ENCODE measurements around the gene ST7L.
"Not testable (repeated sequence)": the region's sequence is repeated elsewhere in the genome, so short reads cannot be mapped to it uniquely, and the experiment has no call there.

DNA sequence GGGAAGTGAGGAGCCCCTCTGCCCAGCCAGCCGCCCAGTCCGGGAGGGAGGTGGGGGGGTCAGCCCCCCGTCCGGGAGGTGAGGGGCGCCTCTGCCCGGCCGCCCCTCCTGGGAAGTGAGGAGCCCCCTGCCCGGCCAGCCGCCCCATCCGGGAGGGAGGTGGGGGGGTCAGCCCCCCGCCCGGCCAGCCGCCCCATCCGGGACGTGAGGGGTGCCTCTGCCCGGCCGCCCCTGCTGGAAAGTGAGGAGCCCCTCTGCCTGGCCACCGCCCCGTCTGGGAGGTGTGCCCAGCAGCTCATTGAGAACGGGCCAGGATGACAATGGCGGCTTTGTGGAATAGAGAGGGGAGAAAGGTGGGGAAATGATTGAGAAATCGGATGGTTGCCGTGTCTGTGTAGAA is 21.5 kb upstream of the ST7L start:
- TF ChIP-seq, protein P1, sequence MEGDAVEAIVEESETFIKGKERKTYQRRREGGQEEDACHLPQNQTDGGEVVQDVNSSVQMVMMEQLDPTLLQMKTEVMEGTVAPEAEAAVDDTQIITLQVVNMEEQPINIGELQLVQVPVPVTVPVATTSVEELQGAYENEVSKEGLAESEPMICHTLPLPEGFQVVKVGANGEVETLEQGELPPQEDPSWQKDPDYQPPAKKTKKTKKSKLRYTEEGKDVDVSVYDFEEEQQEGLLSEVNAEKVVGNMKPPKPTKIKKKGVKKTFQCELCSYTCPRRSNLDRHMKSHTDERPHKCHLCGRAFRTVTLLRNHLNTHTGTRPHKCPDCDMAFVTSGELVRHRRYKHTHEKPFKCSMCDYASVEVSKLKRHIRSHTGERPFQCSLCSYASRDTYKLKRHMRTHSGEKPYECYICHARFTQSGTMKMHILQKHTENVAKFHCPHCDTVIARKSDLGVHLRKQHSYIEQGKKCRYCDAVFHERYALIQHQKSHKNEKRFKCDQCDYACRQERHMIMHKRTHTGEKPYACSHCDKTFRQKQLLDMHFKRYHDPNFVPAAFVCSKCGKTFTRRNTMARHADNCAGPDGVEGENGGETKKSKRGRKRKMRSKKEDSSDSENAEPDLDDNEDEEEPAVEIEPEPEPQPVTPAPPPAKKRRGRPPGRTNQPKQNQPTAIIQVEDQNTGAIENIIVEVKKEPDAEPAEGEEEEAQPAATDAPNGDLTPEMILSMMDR (optimal IDR thresholded peaks at IDR 0.05 in 1 of 3, IDR thresholded peaks at IDR 0.05 in 1 of 3, conservative IDR thresholded peaks at IDR 0.05 in 1 of 3; ENCODE audit: extremely low read depth in 1 of 3, insufficient read depth in 2 of 3, low read length in 3 of 3) = not testable (repeated sequence)
- not testable (repeated sequence) for TF ChIP-seq EZH2 (IDR thresholded peaks at IDR 0.05; ENCODE audit: low read length)

All from keratinocyte (primary cell).